22Rv1 (cell line): ENCODE data around the gene ACOXL.

Experiments used
- H3K27ac ChIP-seq: fragments of 450-650 bp; 2 replicates; pipeline ENCODE4 v1.5.1; 2017
- ZFX ChIP-seq: fragments of 450-650 bp; IDR thresholded peaks from 2 replicates; pipeline ENCODE4 v1.6.1; 2017; ENCODE audit warnings: antibody characterized with exemption, borderline replicate concordance
- TF ChIP-seq, protein P1 (sequence below): fragments of 450-650 bp; IDR thresholded peaks from 2 replicates; pipeline ENCODE4 v1.5.1; 2017; ENCODE audit warnings: mild to moderate bottlenecking

ACOXL gene

DNA sequence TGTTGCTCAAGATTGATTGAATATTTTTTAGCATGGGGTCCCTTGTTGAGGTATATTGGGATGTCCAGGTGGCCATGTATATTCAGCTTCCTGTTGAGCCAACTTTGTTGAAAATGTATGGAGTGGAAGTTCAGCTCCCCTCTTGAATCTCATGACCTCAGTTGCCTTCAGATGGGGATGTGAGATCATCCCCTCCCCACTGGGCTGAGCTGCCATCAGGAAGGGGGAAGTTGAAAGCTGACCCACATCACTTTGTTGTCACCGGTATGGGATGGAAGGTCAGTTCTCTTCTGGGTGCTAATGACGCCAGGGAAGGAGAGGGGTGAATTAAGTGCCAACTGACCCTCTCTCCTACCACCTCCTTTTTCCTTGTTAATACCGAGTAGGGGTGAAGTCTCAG is 33.9 kb downstream of the ACOXL start:
- TF ChIP-seq, protein P1, sequence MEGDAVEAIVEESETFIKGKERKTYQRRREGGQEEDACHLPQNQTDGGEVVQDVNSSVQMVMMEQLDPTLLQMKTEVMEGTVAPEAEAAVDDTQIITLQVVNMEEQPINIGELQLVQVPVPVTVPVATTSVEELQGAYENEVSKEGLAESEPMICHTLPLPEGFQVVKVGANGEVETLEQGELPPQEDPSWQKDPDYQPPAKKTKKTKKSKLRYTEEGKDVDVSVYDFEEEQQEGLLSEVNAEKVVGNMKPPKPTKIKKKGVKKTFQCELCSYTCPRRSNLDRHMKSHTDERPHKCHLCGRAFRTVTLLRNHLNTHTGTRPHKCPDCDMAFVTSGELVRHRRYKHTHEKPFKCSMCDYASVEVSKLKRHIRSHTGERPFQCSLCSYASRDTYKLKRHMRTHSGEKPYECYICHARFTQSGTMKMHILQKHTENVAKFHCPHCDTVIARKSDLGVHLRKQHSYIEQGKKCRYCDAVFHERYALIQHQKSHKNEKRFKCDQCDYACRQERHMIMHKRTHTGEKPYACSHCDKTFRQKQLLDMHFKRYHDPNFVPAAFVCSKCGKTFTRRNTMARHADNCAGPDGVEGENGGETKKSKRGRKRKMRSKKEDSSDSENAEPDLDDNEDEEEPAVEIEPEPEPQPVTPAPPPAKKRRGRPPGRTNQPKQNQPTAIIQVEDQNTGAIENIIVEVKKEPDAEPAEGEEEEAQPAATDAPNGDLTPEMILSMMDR = no peak
- no peak for TF ChIP-seq ZFX
- H3K27ac ChIP-seq = no peak overlapping the region

DNA sequence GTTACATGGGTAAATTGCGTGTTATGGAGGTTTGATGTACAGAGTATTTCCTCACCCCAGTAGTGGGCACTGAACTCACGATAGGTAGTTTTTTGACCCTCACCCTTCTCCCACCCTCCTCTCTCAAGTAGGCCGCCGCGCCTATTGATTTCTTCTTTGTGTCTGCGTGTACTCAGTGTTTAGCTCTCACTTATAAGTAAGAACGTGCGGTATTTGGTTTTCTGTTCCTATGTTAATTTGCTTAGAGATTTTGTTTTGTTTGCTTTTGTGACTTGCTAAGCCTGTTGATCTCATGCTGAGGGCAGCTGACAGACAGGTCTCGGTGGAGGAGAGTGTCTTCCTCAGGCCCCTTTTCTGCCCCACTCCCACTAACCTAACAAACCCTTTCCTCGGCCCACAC is 36.2 kb downstream of the ACOXL start:
- no peak overlapping the region for H3K27ac ChIP-seq
- TF ChIP-seq, protein P1 = no peak
- no peak for TF ChIP-seq ZFX

DNA sequence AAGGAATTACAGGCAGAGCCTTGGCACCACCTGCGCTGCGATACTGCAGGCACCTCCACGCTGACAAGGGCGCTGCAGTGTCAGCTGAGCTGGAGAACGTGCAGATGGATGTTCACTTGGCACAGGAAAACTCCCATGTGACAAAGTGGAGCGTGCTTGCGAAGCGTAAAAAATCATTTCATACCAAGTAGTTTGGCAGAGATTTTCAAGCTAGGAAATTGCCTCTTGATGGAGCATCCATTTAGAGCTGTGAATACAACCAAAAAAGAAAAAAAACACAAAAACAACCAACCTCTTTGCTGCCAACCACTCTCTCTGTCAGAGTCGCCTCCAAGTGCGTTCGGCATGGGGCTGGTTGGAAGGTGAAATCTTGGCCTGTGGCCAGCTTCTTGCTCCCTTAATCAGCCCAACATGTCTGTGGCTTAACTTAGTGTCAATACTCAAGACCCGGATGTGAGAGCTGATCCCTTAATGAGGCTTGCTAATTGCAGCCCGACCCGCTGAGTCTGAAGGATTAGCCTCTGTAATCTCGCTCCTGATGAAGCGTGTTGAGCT is 38.1 kb downstream of the ACOXL start:
- 0 out of 2 replicates have a peak overlapping the region, but pooled peaks have one; percentile 10 for H3K27ac ChIP-seq
- TF ChIP-seq, protein P1 = no peak
- no peak for TF ChIP-seq ZFX

DNA sequence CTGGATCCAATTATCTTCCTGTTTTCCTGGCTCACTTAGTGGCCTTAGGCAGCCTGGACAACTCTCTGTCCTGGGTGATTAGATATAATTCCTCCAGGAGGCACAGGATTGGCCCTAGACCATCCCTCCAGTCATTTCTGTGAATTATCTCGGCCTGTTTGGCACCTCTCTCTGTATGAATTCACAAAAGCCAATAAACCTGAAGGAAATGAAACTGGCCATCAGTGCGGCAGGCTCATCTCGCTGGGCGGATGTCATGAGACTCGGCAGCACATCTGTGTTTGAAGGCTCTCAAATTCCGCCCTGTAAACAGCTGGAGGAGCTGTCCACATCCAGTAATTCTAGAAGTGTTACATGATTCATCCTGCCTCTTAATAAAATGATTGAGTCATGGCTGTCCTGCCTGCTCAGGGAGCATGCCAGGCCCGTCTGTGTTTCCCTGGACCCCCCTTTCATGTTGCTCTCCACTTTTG is 38.6 kb downstream of the ACOXL start:
- 0 out of 2 replicates have a peak overlapping the region, but pooled peaks have one; percentile 10 for H3K27ac ChIP-seq
- no peak for TF ChIP-seq ZFX
- TF ChIP-seq, protein P1 = no peak

DNA sequence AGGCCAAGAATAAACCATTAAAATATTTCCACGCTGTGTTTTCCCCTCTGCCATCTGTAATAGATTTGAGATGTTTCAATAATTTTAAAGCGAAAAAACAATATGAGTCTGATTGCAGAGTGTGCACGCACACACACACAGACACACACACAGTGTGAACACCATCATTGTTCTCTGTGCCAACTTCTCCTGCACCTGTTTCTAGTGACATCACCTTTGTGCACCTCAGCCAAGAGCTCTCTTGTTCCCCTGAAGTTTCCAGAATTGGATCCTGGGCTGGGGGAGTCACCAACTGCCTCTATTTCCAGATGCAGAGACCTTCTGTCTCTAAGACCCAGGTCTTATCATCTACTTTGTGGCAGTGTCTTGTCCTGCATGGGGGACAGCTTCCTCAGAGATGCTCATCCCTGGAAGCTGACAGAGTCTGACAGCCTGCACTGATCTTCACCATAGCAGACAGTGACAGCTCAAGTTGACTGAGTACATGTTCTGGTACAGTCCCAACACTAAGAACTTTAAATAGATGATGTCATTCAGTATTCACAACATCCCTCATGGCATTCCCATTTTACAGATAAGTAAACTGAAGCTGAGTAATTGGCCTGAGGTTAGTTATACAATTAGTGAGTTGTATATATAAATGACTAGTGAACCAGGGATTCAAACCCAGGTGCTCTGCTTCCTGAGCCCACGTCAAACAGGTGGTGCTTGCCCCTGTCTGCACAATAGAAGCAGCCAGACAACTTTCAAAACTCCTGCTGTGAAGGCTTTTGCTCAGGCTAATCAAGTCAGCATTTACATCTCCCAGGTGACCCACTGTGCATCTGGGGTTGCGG is 39.4 kb downstream of the ACOXL start:
- no peak overlapping the region for H3K27ac ChIP-seq
- TF ChIP-seq, protein P1 = no peak
- TF ChIP-seq ZFX = no peak

DNA sequence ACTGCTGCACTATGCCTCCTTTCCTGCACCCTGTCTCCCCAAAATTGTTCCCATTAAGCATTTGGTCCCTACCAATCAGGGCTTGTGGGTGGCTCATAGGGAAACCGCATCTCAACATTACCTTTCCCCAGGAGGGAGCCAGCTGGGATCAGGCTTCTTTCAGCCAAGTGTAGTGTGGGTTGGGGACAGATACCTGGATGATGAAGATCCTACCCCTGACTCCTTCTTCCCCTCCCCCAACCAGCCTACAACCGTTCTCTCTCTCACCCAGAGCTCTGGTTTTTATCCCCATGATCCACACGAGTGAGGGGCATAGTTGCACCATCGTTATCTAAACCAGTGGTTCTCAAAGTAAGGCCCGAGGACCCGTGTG is 40.0 kb downstream of the ACOXL start:
- no peak overlapping the region for H3K27ac ChIP-seq

More for the DNA sequence above, 40.0 kb downstream of the ACOXL start:
- TF ChIP-seq, protein P1 = no peak
- TF ChIP-seq ZFX = no peak
